HG03575 (cell line): ENCODE measurements around the gene ENOX2.
"Not testable (repeated sequence)": the region's sequence is repeated elsewhere in the genome, so short reads cannot be mapped to it uniquely, and the experiment has no call there.

ENCODE experiments used
- ATAC-seq: cut with Tn5 transposase; IDR thresholded peaks from one replicate; pipeline ENCODE4 v1.9.1; 2021; ENCODE audit not compliant: unreplicated experiment, insufficient number of reproducible peaks, low FRiP score; ENCODE audit errors: extremely low read depth

ENOX2 gene

GRCh38 chrX:130830599-130831346, 72.2 kb downstream of the ENOX2 start:
- no peak for ATAC-seq

- no peak for ATAC-seq
Observed at GRCh38 chrX:130829526-130830515, 73.2 kb downstream of the ENOX2 start.

- ATAC-seq: no peak
Observed at GRCh38 chrX:130828641-130829040, 74.4 kb downstream of the ENOX2 start.

- no peak for ATAC-seq
Observed at GRCh38 chrX:130827648-130828047, 75.4 kb downstream of the ENOX2 start.

GRCh38 chrX:130826249-130826648, 76.8 kb downstream of the ENOX2 start:
- no peak for ATAC-seq

- no peak for ATAC-seq
Observed at GRCh38 chrX:130825525-130825924, 77.5 kb downstream of the ENOX2 start.

- ATAC-seq: not testable (repeated sequence)
Observed at GRCh38 chrX:130819367-130819766, 83.6 kb downstream of the ENOX2 start.

GRCh38 chrX:130813932-130814331, 89.1 kb downstream of the ENOX2 start:
- ATAC-seq: not testable (repeated sequence)

- no peak for ATAC-seq
Observed at GRCh38 chrX:130810561-130810960, 92.4 kb downstream of the ENOX2 start.

- no peak for ATAC-seq
Observed at GRCh38 chrX:130805903-130806302, 97.1 kb downstream of the ENOX2 start.

- ATAC-seq: no peak
Observed at GRCh38 chrX:130803537-130803936, 99.5 kb downstream of the ENOX2 start.

- no peak for ATAC-seq
Observed at GRCh38 chrX:130801901-130802300, 101.1 kb downstream of the ENOX2 start.

- no peak for ATAC-seq
Observed at GRCh38 chrX:130799393-130799792, 103.6 kb downstream of the ENOX2 start.

GRCh38 chrX:130793975-130794374, 109.0 kb downstream of the ENOX2 start:
- ATAC-seq: no peak

- ATAC-seq: not testable (repeated sequence)
Observed at GRCh38 chrX:130791870-130792269, 111.1 kb downstream of the ENOX2 start.

- ATAC-seq: no peak
Observed at GRCh38 chrX:130789793-130790192, 113.2 kb downstream of the ENOX2 start.

GRCh38 chrX:130788786-130789581, 114.0 kb downstream of the ENOX2 start:
- ATAC-seq: no peak

- ATAC-seq: no peak
Observed at GRCh38 chrX:130786030-130786429, 117.0 kb downstream of the ENOX2 start.

GRCh38 chrX:130778773-130779172, 124.2 kb downstream of the ENOX2 start:
- no peak for ATAC-seq
